Stimulated activated CD4-positive, alpha-beta T cell treated with anti-CD3 and anti-CD28 coated beads, Interleukin-1b, Interleukin-23, amount 100 ng/mL, for 24 hours (primary cell): ENCODE measurements around the gene SPOP.

Experiments used
- DNase-seq, 4 experiments: peaks; one replicate each; pipeline ENCODE4 v3.0.0-alpha.2; 2020; ENCODE audit warnings: low read depth in 4 of 4, low spot score in 1 of 4

Gene SPOP

DNA sequence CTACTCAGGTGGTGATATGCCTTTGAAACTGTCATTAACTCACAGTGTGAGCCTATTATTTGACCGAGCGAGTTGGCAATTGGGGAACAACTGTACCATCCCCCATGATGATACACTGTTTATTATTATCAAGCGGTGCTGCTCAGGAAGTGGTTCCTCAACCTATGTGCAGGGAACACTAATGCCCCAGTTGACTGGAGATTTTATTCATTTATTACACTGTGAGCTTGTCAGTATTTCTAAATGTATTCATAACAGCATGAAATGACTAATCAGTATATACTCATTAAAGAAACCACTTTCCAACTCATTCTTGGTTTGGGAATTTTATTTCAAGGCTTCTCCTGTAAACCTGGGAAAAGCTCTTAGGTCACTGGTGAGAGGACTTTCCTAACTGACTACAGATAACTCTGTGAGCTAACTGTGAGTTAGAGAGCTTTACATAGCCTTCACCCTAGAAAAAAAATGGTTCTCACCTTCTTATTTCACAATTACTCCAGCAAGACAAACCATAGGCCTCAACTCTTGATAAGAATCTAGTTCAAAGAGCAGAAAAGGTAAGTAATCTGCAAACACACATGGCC, 59.8 kb downstream of the SPOP start:
- no peak for DNase-seq

DNA sequence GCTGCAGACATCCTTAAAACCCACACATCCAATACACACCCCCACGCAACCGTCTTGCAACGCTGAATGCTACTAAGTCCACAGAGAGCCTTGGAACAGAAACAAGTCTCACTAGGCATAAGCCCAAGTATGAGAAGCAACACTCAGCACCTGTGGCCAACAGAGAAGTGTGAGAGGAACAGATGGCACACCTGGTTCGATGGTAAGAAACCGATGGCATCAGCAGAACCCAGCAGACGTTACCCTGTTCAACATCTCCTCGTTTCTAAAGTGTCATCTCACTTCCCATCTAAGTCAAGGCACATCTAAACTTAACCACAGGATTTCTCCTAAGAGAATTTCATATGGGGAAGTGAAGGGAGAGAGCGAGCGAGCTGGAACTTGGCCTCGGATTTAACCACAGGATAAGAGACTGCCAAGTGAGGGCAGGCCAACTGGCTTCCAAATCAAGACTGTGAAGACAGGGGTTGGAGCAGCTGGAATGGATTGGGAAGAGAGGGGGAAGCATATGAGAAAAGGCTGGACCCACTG, 61.2 kb downstream of the SPOP start:
- no peak for DNase-seq

DNA sequence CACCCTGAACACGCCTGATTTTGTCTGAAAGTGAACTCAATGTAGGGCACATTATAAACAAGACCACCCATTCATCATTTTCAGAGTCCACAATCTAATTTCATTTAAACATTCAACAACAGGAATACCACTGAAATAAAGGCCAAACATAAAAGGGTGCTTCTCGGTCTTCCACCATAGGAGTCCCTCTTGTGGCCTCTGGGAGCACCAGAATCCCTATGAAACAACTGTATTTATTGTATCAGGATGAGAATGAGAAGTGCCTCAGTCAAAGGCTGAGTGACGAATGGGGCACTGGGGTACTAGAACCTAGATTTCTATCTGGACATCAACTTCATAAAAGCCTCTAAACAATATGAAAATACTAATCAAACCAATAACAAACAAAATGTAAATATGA, 61.8 kb downstream of the SPOP start:
- no peak for DNase-seq

DNA sequence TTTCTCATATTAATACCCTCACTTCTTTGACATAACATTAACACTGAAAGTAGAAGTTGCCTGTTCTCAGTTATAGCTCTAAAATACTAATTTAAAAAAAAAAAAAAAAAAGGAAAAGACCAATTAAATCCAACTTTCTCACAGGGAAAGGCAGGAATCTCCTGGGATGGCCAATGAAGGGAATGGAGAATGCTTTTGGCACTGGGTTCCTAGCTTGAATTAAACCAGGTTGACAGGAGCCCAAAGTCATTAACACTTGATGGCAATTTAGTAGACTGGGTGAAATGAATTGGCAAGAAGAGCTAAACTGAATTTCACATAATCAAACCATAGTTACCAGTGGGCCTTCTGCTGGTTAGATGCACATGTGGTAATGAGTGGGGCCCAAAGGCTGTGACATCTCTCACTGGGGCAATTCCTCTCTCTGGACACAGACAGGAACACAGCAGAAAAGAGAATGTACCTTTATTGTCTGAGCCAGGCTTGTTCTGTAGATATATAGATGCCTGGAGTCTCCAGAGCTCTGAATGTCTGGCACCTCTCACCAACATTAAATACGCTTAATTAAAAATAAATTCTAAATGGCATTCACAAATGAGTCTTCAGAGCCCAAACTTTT, 64.6 kb downstream of the SPOP start:
- DNase-seq = no peak

DNA sequence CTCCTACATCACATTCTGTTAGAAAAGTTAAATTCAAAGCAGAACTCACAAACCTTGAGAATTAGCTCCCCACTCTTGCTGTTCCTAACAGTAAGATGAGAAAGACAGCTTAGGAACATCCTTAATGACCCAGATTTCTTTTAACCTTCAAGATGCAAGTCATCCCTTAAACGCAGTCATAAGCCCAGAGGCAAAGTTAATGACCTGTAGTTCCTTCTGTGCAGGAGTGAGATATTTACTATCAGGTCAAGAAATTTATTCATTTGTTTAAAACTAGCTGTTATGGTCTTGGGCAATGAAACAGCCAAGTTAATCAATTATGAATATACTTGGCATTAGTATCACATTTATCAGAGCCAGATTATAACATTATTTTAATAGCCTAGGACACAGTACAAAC, 65.2 kb downstream of the SPOP start:
- no peak for DNase-seq

DNA sequence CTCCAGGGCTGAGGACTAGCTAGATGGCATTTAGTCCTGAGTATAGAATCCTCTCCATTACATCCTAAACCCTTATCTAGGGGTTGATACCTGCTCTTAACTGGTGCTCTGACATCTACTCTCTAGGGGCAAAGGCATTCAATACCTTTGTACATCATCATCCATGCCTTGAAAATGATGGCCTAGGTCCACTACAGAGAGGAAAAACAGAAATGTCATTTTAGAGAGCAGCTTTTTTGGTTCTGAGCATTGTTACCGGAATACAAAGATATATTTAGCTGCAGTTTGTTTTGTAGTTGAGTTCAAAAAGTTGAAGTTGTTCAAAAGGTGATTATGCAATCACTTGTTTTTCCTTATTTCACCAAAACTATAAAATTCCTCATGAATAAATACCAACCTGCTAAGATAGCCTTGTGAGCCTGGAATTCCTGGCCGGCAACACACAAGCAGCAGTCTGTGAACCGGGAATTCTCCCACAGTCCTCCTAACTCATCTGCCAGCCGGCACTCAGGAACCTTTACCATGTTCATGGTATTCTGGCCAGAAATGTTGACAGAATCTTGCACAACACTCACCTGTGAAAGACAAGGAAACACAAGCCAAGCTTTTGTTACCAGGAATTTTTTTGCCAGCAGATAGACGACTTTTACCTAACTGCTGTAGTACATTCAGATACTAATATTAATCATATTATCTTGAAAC, 66.9 kb downstream of the SPOP start:
- no peak for DNase-seq

DNA sequence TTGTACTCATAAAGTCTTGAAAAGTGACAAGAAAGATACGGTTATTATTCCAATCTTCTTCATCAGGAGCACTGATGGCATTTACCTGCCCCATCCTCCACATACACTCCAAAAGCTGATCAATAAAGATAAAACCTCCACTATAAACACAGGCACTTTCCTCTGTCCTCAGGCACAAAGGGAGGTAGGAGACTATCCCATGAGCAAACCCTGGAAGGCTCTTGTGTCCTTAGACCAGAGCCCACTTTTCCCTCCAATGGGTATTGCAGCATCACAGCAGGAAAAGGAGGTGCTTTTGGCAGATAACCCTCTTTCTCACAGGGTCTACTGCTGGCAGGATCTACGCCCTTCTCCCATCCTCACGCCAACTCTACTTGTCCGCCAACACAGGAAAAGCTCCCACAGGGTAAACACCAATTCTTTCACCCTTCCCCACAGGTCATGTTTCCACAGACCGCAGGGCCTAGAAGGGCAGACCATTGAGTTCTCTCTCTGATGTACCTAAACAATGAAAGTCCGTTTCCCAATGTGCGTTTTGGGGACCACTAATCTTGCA, 73.5 kb downstream of the SPOP start:
- DNase-seq = no peak

DNA sequence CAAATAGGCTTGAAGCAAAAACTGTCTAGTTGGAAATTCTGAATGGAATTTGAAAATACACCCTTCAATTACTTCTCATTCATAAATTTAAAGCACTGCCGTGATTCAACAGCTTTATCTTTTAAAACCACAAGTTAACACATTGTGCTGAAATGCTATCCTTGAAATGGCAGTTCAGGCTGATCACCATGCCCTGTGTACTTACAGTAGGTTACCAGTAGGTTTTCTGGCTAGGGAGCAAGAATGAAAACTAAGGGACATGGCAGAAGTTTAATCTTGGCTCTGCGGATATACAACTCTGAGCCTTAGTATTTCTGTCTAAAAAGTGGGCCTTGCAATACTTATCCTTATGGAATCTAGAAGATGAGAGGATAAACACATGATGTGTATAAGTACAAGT, 74.2 kb downstream of the SPOP start:
- DNase-seq = no peak

DNA sequence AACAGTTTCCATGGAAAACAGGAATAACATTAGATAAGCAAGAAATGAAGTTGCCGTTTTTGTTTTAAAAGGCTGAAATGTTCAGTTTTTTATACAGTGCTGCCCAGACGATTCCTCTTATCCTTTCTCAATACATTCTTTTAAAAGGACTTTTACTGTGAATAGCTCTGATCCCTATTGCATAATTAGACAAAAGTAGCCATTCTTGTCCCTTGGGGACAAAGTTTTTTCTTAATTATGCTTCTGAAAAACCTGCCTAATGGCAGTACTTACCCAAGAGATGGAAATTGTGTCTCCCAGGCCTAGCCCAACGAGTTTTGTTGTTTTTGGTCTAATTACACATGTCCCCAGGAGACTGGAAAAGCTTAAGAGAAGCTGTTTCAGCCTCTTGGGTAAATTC, 74.7 kb downstream of the SPOP start:
- DNase-seq = no peak

DNA sequence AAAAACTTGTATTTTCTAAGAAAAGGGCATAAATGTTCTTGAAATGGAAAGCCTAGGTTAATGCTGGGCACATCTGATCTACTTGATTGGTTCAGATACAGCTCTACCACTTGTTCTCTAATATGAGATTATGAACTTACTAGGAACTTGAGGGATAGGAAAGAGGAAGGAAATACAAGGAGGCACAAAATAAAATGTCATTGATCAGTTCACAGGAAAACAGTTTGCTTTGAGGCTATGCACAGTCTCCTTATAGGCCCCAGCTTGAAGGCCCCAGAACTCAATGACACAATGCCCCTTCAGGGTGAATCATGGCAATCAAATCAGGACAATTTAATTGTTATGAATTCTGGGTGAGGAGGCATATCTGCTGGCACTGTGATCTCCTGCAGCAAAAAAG, 75.1 kb downstream of the SPOP start:
- no peak for DNase-seq

DNA sequence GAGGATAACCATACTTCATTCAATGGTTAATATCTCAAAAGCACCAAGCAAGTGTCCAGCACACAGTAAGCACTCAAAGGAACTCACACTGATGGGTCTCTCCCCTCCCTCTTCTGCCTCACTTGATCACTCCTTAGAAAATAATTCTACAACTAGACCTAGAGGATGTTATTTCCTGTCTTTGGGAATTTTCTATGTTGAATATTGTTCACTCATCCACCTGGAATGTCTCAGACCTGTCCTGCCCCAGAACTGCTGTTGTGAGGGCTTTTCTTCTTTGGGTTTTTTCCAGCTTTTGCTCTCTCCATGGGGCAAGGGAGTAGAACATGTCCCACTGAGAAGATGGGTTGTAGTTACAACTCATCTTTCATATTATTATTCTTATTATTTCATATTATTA, 76.9 kb downstream of the SPOP start:
- DNase-seq = no peak

DNA sequence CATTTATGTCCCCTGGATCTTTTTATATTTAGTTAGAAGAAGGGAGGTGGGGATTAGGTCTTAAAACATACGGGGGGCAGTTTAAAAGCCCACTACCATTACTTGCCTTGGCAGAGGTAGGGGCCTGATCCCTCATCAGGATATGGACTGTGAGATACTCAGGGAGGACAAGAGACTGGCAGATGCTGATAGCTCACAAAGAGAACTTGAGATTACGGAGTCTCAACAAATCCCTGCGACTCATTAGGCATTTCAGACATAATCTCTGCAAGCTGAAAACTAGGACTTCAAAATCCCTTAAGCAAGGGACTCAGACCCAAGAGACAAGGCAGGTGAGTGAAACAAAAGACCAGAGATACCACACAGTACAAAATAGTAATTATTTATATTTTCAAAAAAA, 79.0 kb downstream of the SPOP start:
- no peak for DNase-seq

DNA sequence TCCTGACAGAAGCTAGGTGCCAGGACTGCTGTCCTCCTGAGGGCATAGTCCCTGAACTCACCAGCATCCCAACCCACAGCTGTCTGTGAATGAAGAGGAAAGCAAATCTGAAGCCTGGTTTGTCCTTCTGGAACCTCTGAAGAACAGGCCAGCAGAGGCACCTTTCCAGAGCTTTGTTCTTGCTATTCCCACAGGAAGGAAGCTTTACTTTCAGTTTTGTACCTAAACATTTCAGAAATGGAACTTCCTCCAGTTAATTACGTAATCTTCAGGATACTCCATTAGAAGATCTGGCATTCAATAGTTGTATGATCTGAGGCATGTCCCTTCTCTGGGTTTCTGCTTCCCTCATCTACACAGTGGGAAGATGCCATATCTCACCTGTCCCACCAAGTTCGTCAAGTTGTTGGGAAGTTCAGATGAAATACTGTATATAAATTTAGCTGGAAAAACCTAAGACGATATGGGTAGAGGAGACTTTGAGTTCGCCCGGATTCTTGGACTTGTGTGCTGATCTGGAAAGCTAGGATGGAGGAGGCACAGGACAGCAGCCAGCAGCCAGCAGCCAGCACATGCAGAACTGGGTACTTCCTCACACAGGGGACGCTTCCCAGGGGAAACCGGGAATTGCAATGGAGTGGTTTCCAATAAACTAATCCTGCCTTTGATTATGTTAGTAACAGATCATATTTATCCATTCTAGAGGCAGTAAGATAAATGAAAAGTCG, 79.8 kb downstream of the SPOP start:
- no peak for DNase-seq

DNA sequence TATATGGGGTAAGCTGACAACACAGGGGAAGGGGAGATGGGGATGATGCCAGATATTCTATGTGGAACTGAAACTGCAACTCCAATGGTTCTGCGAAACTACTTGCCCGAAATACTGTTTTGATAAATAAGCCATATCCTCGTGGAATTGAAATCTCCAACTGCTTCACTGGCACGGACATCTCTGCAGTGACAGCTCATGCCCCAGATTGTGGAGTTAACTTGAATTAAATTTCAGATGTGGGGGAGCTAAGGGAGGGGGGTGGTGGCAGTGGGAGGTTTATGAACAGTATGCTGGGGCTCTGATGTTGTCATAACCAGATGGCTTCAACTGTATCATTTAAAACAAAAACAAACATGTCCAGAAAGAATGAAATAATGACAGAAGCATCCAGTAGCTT, 80.5 kb downstream of the SPOP start:
- DNase-seq = no peak

DNA sequence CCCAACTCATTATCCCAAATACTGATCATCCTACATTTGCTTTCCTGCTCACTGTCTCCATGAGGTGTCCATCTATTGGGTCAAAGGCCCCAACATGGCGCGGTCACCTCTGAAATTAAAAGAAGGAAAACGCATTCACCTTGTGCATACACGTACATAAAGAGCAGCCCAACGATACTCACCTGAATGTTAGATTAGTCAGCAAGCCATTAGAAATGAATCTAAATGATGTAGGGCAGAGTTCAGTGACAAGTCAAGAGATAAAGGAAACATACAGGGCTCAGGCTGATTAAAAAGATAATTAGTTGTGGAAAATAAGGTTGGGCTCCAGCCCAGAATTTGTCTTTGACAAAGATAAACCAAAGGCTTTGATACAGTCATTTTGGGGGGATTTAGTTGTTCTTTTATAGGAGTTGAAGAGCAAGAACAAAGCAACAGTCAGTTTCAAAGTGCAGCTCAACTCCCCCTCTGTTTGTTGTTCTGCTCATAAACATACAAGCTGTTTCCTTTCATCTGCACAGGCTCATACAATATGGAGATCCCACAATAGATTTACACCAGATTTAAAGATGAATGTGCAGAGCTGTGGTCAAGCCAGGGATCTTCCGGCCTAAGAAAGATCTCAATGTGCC, 81.2 kb downstream of the SPOP start:
- DNase-seq = no peak

DNA sequence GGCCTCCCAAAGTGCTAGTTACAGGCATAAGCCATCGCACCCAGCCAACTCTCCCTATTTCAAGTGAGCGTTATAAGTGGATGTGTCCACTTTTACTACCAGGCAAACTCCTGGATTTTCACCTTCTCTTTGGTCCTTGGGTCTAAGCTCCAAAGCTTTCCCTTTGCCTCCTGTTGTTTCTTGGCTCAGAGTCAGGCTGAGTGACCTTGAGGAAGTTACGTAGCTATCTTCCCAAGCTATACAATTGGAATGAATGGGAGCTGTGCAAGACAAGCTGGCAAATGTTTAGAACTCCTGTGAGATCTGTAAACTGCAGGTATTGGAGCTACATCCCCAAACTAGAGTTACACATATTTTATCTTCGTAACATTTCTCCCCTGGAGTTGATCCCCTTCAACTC, 81.9 kb downstream of the SPOP start:
- no peak for DNase-seq

DNA sequence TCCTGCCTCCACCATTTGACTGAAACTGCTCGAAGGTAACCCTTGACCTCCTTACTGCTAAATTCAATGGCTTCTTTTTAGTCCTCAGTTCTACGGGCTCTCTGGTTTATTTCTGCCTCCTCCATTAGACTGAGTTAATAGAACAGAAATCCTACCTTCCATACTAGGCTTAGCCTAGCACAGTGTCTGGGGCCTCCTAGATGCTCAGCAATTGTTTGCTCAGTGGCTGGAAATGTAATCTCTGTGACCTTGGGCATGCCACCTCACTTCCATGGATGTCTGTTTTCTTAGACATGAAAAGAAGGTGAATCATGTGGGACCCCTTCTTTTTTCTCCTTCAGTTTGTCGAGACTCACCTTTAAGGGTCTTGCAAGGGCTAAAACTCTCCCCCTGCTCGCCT, 82.6 kb downstream of the SPOP start:
- DNase-seq = no peak

DNA sequence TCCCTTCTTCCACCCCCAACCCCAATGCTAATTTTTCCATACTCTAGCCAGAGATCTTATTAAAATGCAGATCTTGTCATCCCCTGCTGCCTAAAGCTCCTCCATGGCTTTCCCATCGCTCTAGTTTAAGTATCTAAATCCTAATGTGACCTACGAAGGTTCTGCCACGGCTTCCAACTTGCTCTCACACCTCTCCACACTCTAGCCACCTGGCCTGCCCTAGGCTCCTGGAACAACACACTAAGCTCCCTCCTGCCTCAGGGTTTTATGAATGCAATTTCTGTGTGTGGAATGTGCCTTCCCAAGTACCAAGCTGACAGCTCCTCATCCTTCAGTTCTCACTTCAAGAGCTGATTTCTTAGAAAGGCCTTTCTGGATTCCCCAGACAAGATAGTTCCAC, 85.6 kb downstream of the SPOP start:
- no peak for DNase-seq

DNA sequence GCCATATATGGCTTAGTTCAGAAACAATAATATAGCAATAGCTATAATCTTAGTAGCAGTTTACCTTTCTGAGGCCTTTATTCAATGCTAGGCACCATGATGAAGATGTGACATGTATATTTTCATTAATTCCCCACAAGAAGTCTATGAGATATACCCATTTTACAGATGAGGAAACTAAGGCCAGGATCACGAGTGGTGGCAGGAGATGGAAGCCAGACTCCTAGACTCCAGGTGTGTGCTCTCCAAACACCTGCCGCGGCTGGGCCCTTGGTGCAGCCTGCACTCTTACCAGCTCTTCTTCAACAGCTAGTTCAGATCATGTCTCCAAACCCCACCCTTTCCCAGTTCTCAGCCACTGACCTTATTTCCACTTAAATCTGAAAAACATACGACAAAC, 87.0 kb downstream of the SPOP start:
- no peak for DNase-seq

DNA sequence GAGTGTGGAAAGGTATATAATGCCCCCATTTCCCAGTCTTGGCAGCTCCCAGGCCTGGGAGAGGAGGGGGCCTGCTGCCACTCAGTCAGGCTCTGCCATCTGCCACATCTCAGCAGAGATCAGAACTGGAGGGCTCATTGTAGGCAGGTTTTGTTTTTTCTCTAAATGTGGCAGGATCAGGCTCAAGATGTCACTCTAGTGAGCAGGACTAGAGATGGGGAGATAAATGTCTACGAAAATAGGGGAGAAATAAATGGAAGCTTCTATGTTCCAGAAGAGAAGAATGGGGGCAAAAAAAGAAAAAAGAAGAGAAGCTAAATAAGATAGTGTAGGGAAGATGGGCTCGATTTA, 88.3 kb downstream of the SPOP start:
- no peak for DNase-seq
